KMS-11 (cell line): ENCODE results near the gene TEX30.
"Not testable (repeated sequence)": the region's sequence is repeated elsewhere in the genome, so short reads cannot be mapped to it uniquely, and the experiment has no call there.

Experiments used
- H2AFZ ChIP-seq: fragments of 200-600 bp; sonication (generic); 2 replicates; pipeline ENCODE4 v1.6.1; 2016; ENCODE audit warnings: antibody characterized with exemption, mixed run types, low read depth
- H3K27ac ChIP-seq: fragments of 200-600 bp; sonication (generic); 2 replicates; pipeline ENCODE4 v1.6.1; 2016; ENCODE audit warnings: mild to moderate bottlenecking, mixed run types
- H3K27me3 ChIP-seq: fragments of 200-600 bp; sonication (generic); 2 replicates; pipeline ENCODE4 v1.6.1; 2017; ENCODE audit warnings: mild to moderate bottlenecking, low read depth, mixed run types, moderate library complexity; ENCODE audit not compliant: insufficient read depth
- H3K36me3 ChIP-seq: fragments of 200-600 bp; sonication (generic); 2 replicates; pipeline ENCODE4 v1.6.1; 2017; ENCODE audit warnings: mild to moderate bottlenecking, mixed run types; ENCODE audit not compliant: insufficient read depth
- H3K4me1 ChIP-seq: fragments of 200-600 bp; sonication (generic); 2 replicates; pipeline ENCODE4 v1.6.1; 2016; ENCODE audit warnings: mild to moderate bottlenecking, low read depth, mixed run types; ENCODE audit not compliant: poor library complexity, severe bottlenecking
- H3K4me2 ChIP-seq: fragments of 200-600 bp; sonication (generic); 2 replicates; pipeline ENCODE4 v1.7.0; 2016; ENCODE audit warnings: mild to moderate bottlenecking, mixed run types
- H3K4me3 ChIP-seq: fragments of 200-600 bp; sonication (generic); IDR thresholded peaks from 2 replicates; pipeline ENCODE4 v1.6.1; 2017; ENCODE audit warnings: low read depth, low read length, mixed read lengths; ENCODE audit not compliant: insufficient read depth
- H3K79me2 ChIP-seq: fragments of 200-600 bp; sonication (generic); 2 replicates; pipeline ENCODE4 v1.6.1; 2016; ENCODE audit warnings: low read depth, mixed run types; ENCODE audit not compliant: insufficient read depth
- H3K9ac ChIP-seq: fragments of 200-600 bp; sonication (generic); 2 replicates; pipeline ENCODE4 v1.6.1; 2016; ENCODE audit warnings: mild to moderate bottlenecking, mixed run types
- H4K20me1 ChIP-seq: fragments of 200-600 bp; sonication (generic); 2 replicates; pipeline ENCODE4 v1.6.1; 2016; ENCODE audit warnings: mild to moderate bottlenecking, mixed run types; ENCODE audit not compliant: insufficient read depth
- CTCF ChIP-seq: fragments of 200-600 bp; sonication (generic); conservative IDR thresholded peaks from 2 replicates; pipeline ENCODE4 v1.6.1; 2017; ENCODE audit warnings: low read depth, mild to moderate bottlenecking, antibody characterized with exemption, low read length, moderate library complexity, mixed read lengths

The TEX30 gene

GRCh38 chr13:102784483-102784882 lies 10.9 kb upstream of the TEX30 start:
- Histone ChIP-seq H2AFZ (no peak overlapping the region), H3K27ac (no peak overlapping the region), H4K20me1 (no peaks in the 10 kb centered on the region), H3K9ac (no peak overlapping the region), H3K4me2 (no peak overlapping the region), H3K79me2 (no peaks in the 10 kb centered on the region), H3K4me3 (no peak overlapping the region), H3K27me3 (no peaks in the 10 kb centered on the region), H3K4me1 (no peaks in the 10 kb centered on the region), H3K36me3 (no peaks in the 10 kb centered on the region)
- no peak for TF ChIP-seq CTCF

GRCh38 chr13:102781591-102781990 lies 8.0 kb upstream of the TEX30 start:
- Histone ChIP-seq H3K27ac (no peak overlapping the region), H3K4me1 (no peaks in the 10 kb centered on the region), H3K4me3 (no peak overlapping the region), H3K36me3 (no peaks in the 10 kb centered on the region), H3K9ac (no peak overlapping the region), H2AFZ (no peak overlapping the region), H3K79me2 (no peaks in the 10 kb centered on the region), H3K27me3 (no peaks in the 10 kb centered on the region), H4K20me1 (no peaks in the 10 kb centered on the region), H3K4me2 (no peak overlapping the region)
- no peak for TF ChIP-seq CTCF

GRCh38 chr13:102780656-102781055 lies 7.1 kb upstream of the TEX30 start:
- H3K79me2 ChIP-seq, H3K27ac ChIP-seq, H3K27me3 ChIP-seq: not testable (repeated sequence)

GRCh38 chr13:102779436-102780159 lies 6.0 kb upstream of the TEX30 start:
- no peak overlapping the region for H2AFZ ChIP-seq
- H3K9ac ChIP-seq, result no peak overlapping the region
- H3K27me3 ChIP-seq, result no peaks in the 10 kb centered on the region
- H4K20me1 ChIP-seq, result no peaks in the 10 kb centered on the region
- no peak overlapping the region for H3K4me2 ChIP-seq
- no peak for TF ChIP-seq CTCF
- no peaks in the 10 kb centered on the region for H3K36me3 ChIP-seq
- H3K4me3 ChIP-seq, result no peak overlapping the region
- no peak overlapping the region for H3K27ac ChIP-seq
- H3K4me1 ChIP-seq, result no peaks in the 10 kb centered on the region
- no peaks in the 10 kb centered on the region for H3K79me2 ChIP-seq

More at GRCh38 chr13:102780656-102781055, 7.1 kb upstream of the TEX30 start:
- not testable (repeated sequence) for H3K4me3 ChIP-seq, H3K9ac ChIP-seq, H4K20me1 ChIP-seq, H3K36me3 ChIP-seq, H2AFZ ChIP-seq, H3K4me1 ChIP-seq, H3K4me2 ChIP-seq

GRCh38 chr13:102777736-102778135 lies 4.2 kb upstream of the TEX30 start:
- Histone ChIP-seq H3K27ac (no peak overlapping the region), H3K4me3 (no peak overlapping the region)

More at GRCh38 chr13:102777736-102778135, 4.2 kb upstream of the TEX30 start:
- H2AFZ ChIP-seq, result no peak overlapping the region
- H3K9ac ChIP-seq, result no peak overlapping the region
- H4K20me1 ChIP-seq, result no peaks in the 10 kb centered on the region
- TF ChIP-seq CTCF, result no peak
- H3K4me2 ChIP-seq, result no peak overlapping the region
- H3K4me1 ChIP-seq, result no peaks in the 10 kb centered on the region
- no peaks in the 10 kb centered on the region for H3K27me3 ChIP-seq
- no peaks in the 10 kb centered on the region for H3K79me2 ChIP-seq
- no peaks in the 10 kb centered on the region for H3K36me3 ChIP-seq
